Smooth muscle cell (in vitro differentiated cells): ENCODE results near the gene BAZ1A. TPM values are rescaled to one million over a fixed set of nuclear protein-coding genes. Genes with fewer than 3 reads are reported as not detected.

Source experiments
- DNase-seq: peaks from one replicate; lab custom pipeline; 2025; ENCODE audit not compliant: unreplicated experiment; lab: John Stamatoyannopoulos, UW
- H2AFZ ChIP-seq: fragments of 200-600 bp; sonication (generic); 2 replicates; pipeline ENCODE4 v1.6.0; 2016; ENCODE audit warnings: antibody characterized with exemption, low read depth, mild to moderate bottlenecking
- H3F3A ChIP-seq: fragments of 200-600 bp; sonication (generic); 2 replicates; pipeline ENCODE4 v1.6.0; 2017; ENCODE audit warnings: antibody characterized with exemption, low read depth
- H3K27ac ChIP-seq: fragments of 200-600 bp; sonication (generic); 2 replicates; pipeline ENCODE4 v1.5.1; 2016; ENCODE audit warnings: low read depth, mild to moderate bottlenecking
- H3K27me3 ChIP-seq: fragments of 200-600 bp; sonication (generic); 2 replicates; pipeline ENCODE4 v1.6.1; 2016; ENCODE audit warnings: low read depth, mild to moderate bottlenecking
- H3K36me3 ChIP-seq: fragments of 200-600 bp; sonication (generic); 2 replicates; pipeline ENCODE4 v1.5.1; 2016; ENCODE audit warnings: low read depth
- H3K4me1 ChIP-seq: fragments of 200-600 bp; sonication (generic); 2 replicates; pipeline ENCODE4 v1.5.1; 2016; ENCODE audit warnings: low read depth
- H3K4me2 ChIP-seq: fragments of 200-600 bp; sonication (generic); 2 replicates; pipeline ENCODE4 v1.6.0; 2016; ENCODE audit warnings: mild to moderate bottlenecking
- H3K4me3 ChIP-seq: fragments of 200-600 bp; sonication (generic); 2 replicates; pipeline ENCODE4 v1.5.1; 2016; ENCODE audit warnings: mild to moderate bottlenecking
- H3K79me2 ChIP-seq: fragments of 200-600 bp; sonication (generic); 2 replicates; pipeline ENCODE4 v1.6.0; 2016; ENCODE audit warnings: low read depth, mild to moderate bottlenecking
- H3K9ac ChIP-seq: fragments of 200-600 bp; sonication (generic); 2 replicates; pipeline ENCODE4 v1.6.0; 2016; ENCODE audit warnings: low read depth
- H3K9me3 ChIP-seq: fragments of 200-600 bp; sonication (generic); replicated peaks from 2 replicates; pipeline ENCODE4 v1.5.1; 2016; ENCODE audit warnings: low read depth
- H4K20me1 ChIP-seq: fragments of 200-600 bp; sonication (generic); 2 replicates; pipeline ENCODE4 v1.6.0; 2016; ENCODE audit warnings: low read depth
- CTCF ChIP-seq: fragments of 200-600 bp; sonication (generic); IDR thresholded peaks from 2 replicates; pipeline ENCODE4 v1.5.1; 2017; ENCODE audit warnings: borderline replicate concordance, mild to moderate bottlenecking, antibody characterized with exemption; ENCODE audit not compliant: insufficient read depth, poor library complexity, severe bottlenecking
- WGBS: methylation state at CpG from one replicate; pipeline ENCODE4 v1.1.7; 2016; ENCODE audit warnings: low lambda C conversion rate; 5-methylcytosine and 5-hydroxymethylcytosine counted together
- polyA plus RNA-seq: library from polyadenylated mRNA; unstranded; fragments of >200 nt; fragmentation: Nextera tagmentation; extraction: Ambion mirVana; gene quantifications from 2 replicates; pipeline ENCODE4 v1.2.1, GENCODE V29; 2016
- total RNA-seq: library from RNA; depleted of rRNA; stranded (reverse); fragments of >200 nt; gene quantifications from 2 replicates; pipeline ENCODE4 v1.2.3, GENCODE V29; 2014

BAZ1A gene
- total and polyA plus RNA-seq, 2 experiments from 2014 or later: 12.4 to 21.7 TPM

GRCh38 chr14:34754687-34755086, 120.5 kb downstream of the BAZ1A start:
- no peak for DNase-seq
- WGBS: 96% methylated on average over 1 of the region's 1 CpG
- TF ChIP-seq CTCF: no peak
- Histone ChIP-seq H3F3A (no peaks in the 10 kb centered on the region), H3K4me2 (no peak overlapping the region), H3K36me3 (peaks cover 6% of the 10 kb centered on the region), H3K4me3 (no peak overlapping the region), H2AFZ (no peak overlapping the region), H3K9me3 (no peaks in the 10 kb centered on the region), H3K4me1 (no peaks in the 10 kb centered on the region), H4K20me1 (no peaks in the 10 kb centered on the region), H3K27ac (no peak overlapping the region), H3K79me2 (no peaks in the 10 kb centered on the region), H3K27me3 (no peaks in the 10 kb centered on the region), H3K9ac (no peak overlapping the region)

GRCh38 chr14:34750670-34751069, 124.5 kb downstream of the BAZ1A start:
- no peak overlapping the region for H3K27ac ChIP-seq
- H2AFZ ChIP-seq: no peak overlapping the region
- H3K27me3 ChIP-seq: no peaks in the 10 kb centered on the region
- TF ChIP-seq CTCF: no peak
- H3K36me3 ChIP-seq: no peaks in the 10 kb centered on the region
- H3K4me3 ChIP-seq: no peak overlapping the region
- no peak overlapping the region for H3K4me2 ChIP-seq
- no peak overlapping the region for H3K9ac ChIP-seq
- no peaks in the 10 kb centered on the region for H4K20me1 ChIP-seq
- no peaks in the 10 kb centered on the region for H3K9me3 ChIP-seq
- no peaks in the 10 kb centered on the region for H3F3A ChIP-seq
- no peaks in the 10 kb centered on the region for H3K4me1 ChIP-seq
- DNase-seq: no peak
- H3K79me2 ChIP-seq: no peaks in the 10 kb centered on the region

- no peaks in the 10 kb centered on the region for H3K36me3 ChIP-seq
- H3K4me2 ChIP-seq: no peak overlapping the region
- no peaks in the 10 kb centered on the region for H3K79me2 ChIP-seq
- H3K9me3 ChIP-seq: no peaks in the 10 kb centered on the region
- no peak for DNase-seq
- no peak for TF ChIP-seq CTCF
- no peak overlapping the region for H3K9ac ChIP-seq
- WGBS: 98% methylated on average over 2 of the region's 2 CpGs
- no peaks in the 10 kb centered on the region for H3K27me3 ChIP-seq
- H4K20me1 ChIP-seq: no peaks in the 10 kb centered on the region
- H3K4me3 ChIP-seq: no peak overlapping the region
- no peak overlapping the region for H3K27ac ChIP-seq
- H3F3A ChIP-seq: no peaks in the 10 kb centered on the region
- no peak overlapping the region for H2AFZ ChIP-seq
- no peaks in the 10 kb centered on the region for H3K4me1 ChIP-seq
These were observed 124.9 kb downstream of the BAZ1A start for GRCh38 chr14:34750233-34750632.

- no peaks in the 10 kb centered on the region for H3K79me2 ChIP-seq
- WGBS: 77% methylated on average over 6 of the region's 6 CpGs
- no peaks in the 10 kb centered on the region for H3K27me3 ChIP-seq
- H4K20me1 ChIP-seq: no peaks in the 10 kb centered on the region
- no peak overlapping the region for H3K9ac ChIP-seq
- no peaks in the 10 kb centered on the region for H3K36me3 ChIP-seq
- TF ChIP-seq CTCF: no peak
- H3K9me3 ChIP-seq: no peaks in the 10 kb centered on the region
- no peak overlapping the region for H3K27ac ChIP-seq
- no peaks in the 10 kb centered on the region for H3K4me1 ChIP-seq
- H3K4me3 ChIP-seq: no peak overlapping the region
- H3F3A ChIP-seq: no peaks in the 10 kb centered on the region
- no peak for DNase-seq
- H3K4me2 ChIP-seq: no peak overlapping the region
- no peak overlapping the region for H2AFZ ChIP-seq
These were observed 125.8 kb downstream of the BAZ1A start for GRCh38 chr14:34749408-34749807.
